ENCODE data around the gene DTHD1.

Gene DTHD1

DNA sequence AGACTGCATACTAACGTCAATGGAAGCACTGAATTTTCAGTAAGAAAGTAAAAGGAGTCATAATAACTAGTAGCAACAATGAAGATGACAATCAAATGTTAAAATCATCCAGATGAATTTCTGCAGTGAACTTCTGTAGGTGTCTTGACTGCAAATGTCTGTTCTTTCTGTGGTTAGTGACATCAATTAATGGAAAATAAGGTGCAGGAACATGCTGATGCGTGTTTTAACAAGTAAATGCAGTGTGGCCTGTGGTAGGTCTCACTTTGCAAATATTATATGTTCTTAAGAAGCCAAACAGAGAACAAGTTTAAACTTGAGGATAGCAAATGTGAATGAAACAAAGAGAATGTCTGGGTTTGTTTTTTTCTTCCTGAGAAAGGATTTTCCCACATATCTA, 2.6 kb upstream of the DTHD1 start:
- Mint-ChIP-seq H3K27me3 (ENCODE audit: low read depth) (peaks cover 14% of the 10 kb centered on the region), H3K36me3 (ENCODE audit: low read depth) (no peaks in the 10 kb centered on the region), H3K27ac (no peak overlapping the region), H3K9me3 (no peaks in the 10 kb centered on the region), H3K4me3 (no peak overlapping the region), H3K4me1 (no peaks in the 10 kb centered on the region)
- TF ChIP-seq, protein P1, sequence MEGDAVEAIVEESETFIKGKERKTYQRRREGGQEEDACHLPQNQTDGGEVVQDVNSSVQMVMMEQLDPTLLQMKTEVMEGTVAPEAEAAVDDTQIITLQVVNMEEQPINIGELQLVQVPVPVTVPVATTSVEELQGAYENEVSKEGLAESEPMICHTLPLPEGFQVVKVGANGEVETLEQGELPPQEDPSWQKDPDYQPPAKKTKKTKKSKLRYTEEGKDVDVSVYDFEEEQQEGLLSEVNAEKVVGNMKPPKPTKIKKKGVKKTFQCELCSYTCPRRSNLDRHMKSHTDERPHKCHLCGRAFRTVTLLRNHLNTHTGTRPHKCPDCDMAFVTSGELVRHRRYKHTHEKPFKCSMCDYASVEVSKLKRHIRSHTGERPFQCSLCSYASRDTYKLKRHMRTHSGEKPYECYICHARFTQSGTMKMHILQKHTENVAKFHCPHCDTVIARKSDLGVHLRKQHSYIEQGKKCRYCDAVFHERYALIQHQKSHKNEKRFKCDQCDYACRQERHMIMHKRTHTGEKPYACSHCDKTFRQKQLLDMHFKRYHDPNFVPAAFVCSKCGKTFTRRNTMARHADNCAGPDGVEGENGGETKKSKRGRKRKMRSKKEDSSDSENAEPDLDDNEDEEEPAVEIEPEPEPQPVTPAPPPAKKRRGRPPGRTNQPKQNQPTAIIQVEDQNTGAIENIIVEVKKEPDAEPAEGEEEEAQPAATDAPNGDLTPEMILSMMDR (IDR thresholded peaks at IDR 0.05; ENCODE audit: unreplicated experiment in 3 of 3) = no peak

- H3K27ac Mint-ChIP-seq = peak overlapping the region in 1 of 3 experiments; percentile 10
- no peak overlapping the region for H3K4me3 Mint-ChIP-seq
- TF ChIP-seq, protein P1 (IDR thresholded peaks at IDR 0.05; ENCODE audit: unreplicated experiment in 3 of 3) = no peak
- no peaks in the 10 kb centered on the region for H3K36me3 Mint-ChIP-seq (ENCODE audit: low read depth)
- H3K9me3 Mint-ChIP-seq = no peaks in the 10 kb centered on the region
- peaks cover 11% of the 10 kb centered on the region for H3K27me3 Mint-ChIP-seq (ENCODE audit: low read depth)
- H3K4me1 Mint-ChIP-seq = no peaks in the 10 kb centered on the region
These were observed 861 bp upstream of the DTHD1 start for GRCh38 chr4:36280555-36280954.

DNA sequence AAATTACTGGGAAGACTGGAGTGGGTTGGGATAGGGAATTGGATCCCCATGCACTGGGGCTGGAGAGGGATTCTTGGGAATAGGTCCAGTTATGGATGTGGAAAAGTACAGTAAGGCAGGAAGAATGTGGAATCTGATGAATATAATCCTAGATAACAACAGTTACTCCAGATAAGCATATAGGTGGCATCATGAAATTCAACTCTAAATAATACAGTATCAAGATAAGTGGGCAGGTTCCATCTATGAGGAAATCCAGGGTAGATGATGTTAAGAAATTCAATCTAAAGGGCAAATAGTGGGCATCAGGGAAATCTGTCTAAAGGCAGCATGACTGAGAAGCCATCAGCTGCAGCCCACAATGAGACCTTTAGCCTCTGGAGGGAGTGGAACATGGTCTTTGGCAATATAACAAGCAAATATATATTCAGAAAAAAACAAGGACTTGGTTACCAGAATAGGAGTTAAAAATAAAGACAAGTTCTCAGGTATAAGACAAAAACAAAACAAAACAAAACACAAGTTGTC, 1.2 kb downstream of the DTHD1 start:
- Mint-ChIP-seq H3K9me3 (no peaks in the 10 kb centered on the region), H3K27ac (no peak overlapping the region), H3K27me3 (ENCODE audit: low read depth) (peaks cover 11% of the 10 kb centered on the region), H3K36me3 (ENCODE audit: low read depth) (no peaks in the 10 kb centered on the region), H3K4me1 (no peaks in the 10 kb centered on the region), H3K4me3 (no peak overlapping the region)
- TF ChIP-seq, protein P1 (IDR thresholded peaks at IDR 0.05; ENCODE audit: unreplicated experiment in 3 of 3) = no peak

DNA sequence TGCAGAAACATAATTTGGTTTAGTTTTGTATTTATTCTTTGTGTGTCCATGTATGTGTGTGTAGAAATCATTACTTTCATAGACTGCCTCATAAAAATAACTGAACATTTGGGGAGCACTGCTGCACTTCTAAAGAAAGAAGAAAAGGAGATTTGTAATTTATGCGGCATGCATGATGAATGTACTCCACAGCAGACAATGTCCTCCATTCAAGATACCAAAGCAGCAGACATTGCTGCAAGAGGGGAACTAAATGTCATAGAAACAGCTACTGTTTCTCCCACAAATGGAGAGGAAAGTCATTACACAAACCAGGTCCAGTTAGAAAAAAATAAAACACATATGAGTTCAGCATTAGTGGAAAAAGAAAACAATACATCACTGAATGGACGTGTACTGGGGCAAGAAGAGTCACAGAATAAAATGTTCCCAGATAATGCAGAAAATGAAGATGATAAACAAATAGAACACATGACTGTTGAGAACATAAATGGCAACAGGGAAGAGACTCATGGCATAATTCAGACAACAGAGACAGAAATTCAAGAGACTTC, 2.6 kb downstream of the DTHD1 start:
- TF ChIP-seq, protein P1 (IDR thresholded peaks at IDR 0.05; ENCODE audit: unreplicated experiment in 3 of 3) = no peak
- no peaks in the 10 kb centered on the region for H3K36me3 Mint-ChIP-seq (ENCODE audit: low read depth)
- H3K9me3 Mint-ChIP-seq = no peaks in the 10 kb centered on the region
- H3K27ac Mint-ChIP-seq = no peak overlapping the region
- H3K4me3 Mint-ChIP-seq = no peak overlapping the region
- H3K4me1 Mint-ChIP-seq = no peaks in the 10 kb centered on the region
- peaks cover 7% of the 10 kb centered on the region for H3K27me3 Mint-ChIP-seq (ENCODE audit: low read depth)

DNA sequence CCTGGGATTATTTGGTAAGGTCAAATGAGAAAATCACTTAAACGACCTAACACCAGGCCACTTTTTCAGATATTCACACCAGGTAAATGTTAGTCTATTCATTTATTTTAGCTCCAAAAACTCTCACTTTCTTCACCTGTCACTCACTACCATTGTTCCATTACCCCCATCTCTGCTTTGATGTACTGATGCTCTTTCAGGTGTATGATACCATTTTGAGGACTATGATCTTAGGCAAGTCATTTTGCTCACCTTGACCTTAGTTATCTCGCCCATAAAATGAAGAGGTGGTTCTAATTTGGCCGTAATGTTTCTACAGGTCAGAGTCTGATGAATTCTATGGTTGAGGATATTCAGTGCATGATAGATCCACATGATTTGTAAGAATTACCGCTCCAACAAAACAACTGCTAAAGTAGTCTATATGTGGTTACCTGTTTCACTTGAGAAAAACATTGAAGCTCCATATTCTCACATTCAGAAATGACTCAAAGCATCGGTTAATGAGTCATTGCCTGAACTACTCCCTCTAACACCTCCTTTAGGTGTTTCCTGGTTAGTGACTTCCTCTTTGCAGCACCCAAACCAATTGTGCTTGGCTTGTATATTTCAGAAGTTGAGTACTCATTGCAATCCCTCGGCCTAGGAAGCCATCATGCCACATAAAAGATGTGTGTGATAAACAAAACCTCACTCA, 4.5 kb downstream of the DTHD1 start:
- Mint-ChIP-seq H3K27ac (no peak overlapping the region), H3K4me1 (no peaks in the 10 kb centered on the region), H3K36me3 (ENCODE audit: low read depth) (no peaks in the 10 kb centered on the region), H3K27me3 (ENCODE audit: low read depth) (peaks cover 3% of the 10 kb centered on the region), H3K9me3 (no peaks in the 10 kb centered on the region), H3K4me3 (no peak overlapping the region)
- TF ChIP-seq, protein P1 (IDR thresholded peaks at IDR 0.05; ENCODE audit: unreplicated experiment in 3 of 3) = no peak

DNA sequence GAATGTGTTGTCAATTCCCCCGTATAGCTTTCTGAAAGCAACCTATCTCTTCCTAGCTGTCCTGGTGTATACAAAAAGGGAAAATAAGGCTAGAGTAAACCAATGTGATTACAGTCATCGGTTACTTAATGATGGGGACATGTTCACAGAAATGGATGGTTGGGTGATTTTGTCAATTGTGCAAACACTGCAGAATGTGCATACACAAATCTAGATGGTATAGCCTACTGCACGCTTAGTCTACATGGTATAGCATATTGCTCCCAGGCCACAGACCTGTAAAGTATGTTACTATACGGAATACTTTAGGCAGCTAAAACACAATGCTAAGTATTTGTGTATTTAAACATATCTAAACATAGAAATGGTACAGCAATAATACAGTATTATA, 5.1 kb downstream of the DTHD1 start:
- Mint-ChIP-seq H3K27ac (no peak overlapping the region), H3K9me3 (no peaks in the 10 kb centered on the region), H3K36me3 (ENCODE audit: low read depth) (no peaks in the 10 kb centered on the region), H3K4me3 (no peak overlapping the region), H3K4me1 (no peaks in the 10 kb centered on the region), H3K27me3 (ENCODE audit: low read depth) (peaks cover 3% of the 10 kb centered on the region)
- TF ChIP-seq, protein P1 (IDR thresholded peaks at IDR 0.05; ENCODE audit: unreplicated experiment in 3 of 3) = no peak

Measured in nephron (organoid).